Measurements from ENCODE around the gene GPR21.

The GPR21 gene

DNA sequence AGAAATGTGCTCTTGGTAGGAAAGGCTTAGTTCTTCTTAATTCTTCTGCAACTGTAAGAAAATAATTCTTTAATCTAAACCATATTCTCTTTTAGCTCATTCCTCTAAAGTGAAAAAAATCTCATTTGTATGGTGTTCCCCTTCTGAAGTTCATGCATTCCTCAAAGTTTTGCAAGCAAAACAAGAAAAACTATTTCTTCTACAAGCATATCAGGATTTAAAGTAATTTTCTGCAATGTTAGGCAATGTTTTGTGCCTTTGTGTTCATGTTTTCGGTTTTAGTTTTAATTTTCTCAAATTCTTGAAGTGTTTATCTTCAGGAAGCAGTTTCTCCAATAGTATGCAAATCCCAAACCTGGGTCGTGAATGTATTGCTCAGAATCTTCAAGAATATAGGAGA, 12.7 kb upstream of the GPR21 start:
- no CpG with 5 or more reads among the region's 2 CpGs for WGBS

GRCh38 chr9:123026425-123026824, 7.0 kb upstream of the GPR21 start:
- Histone ChIP-seq H3K14ac (ENCODE audit: low read length in 2 of 2) (no peak overlapping the region), H2BK12ac (ENCODE audit: low read length in 2 of 2) (no peak overlapping the region), H3K4ac (ENCODE audit: low read depth in 1 of 2, low read length in 2 of 2) (no peak overlapping the region), H4K8ac (ENCODE audit: low read length) (no peak overlapping the region), H3K79me1 (replicated peaks; ENCODE audit: low read length, poor library complexity, severe bottlenecking) (peaks cover 8% of the 10 kb centered on the region), H3K27ac (ENCODE audit: low read length, poor library complexity, severe bottlenecking) (no peak overlapping the region), H2BK120ac (ENCODE audit: low read depth, low read length) (no peak overlapping the region), H3K23ac (ENCODE audit: low read length in 2 of 2) (no peak overlapping the region), H3K9ac (ENCODE audit: low read length) (no peak overlapping the region), H2AK5ac (ENCODE audit: low read length, severe bottlenecking) (no peak overlapping the region), H2AFZ (ENCODE audit: low read depth, low read length) (no peak overlapping the region), H3K9me3 (ENCODE audit: control insufficient read depth, low read length) (no peaks in the 10 kb centered on the region), H4K91ac (ENCODE audit: low read length) (no peak overlapping the region), H2BK5ac (ENCODE audit: low read depth, low read length, poor library complexity, severe bottlenecking) (no peak overlapping the region), H3K4me2 (ENCODE audit: low read length, poor library complexity, severe bottlenecking) (no peak overlapping the region), H3K4me1 (ENCODE audit: control insufficient read depth, insufficient read depth, low read depth, low read length) (peaks cover 1% of the 10 kb centered on the region), H3K18ac (ENCODE audit: low read depth in 1 of 2, low read length in 2 of 2) (no peak overlapping the region), H3K27me3 (ENCODE audit: control insufficient read depth in 1 of 2, insufficient read depth in 1 of 2, low read length in 2 of 2) (no peaks in the 10 kb centered on the region), H2BK15ac (ENCODE audit: low read depth, poor library complexity, severe bottlenecking) (no peak overlapping the region), H3K4me3 (ENCODE audit: insufficient read depth in 1 of 2, low read depth in 1 of 2, low read length in 2 of 2) (no peak overlapping the region), H3K36me3 (ENCODE audit: control insufficient read depth in 1 of 2, insufficient read depth in 2 of 2, low read depth in 1 of 2, low read length in 2 of 2) (peaks cover 6 to 66% of the 10 kb centered on the region in 2 experiments)
- no peak for DNase-seq
- 100% methylated on average over 1 of the region's 1 CpG for WGBS

More for the DNA sequence above, 12.7 kb upstream of the GPR21 start:
- no peak overlapping the region for H3K4me3 ChIP-seq (ENCODE audit: insufficient read depth in 1 of 2, low read depth in 1 of 2, low read length in 2 of 2)
- no peak overlapping the region for H2BK5ac ChIP-seq (ENCODE audit: low read depth, low read length, poor library complexity, severe bottlenecking)
- H2AFZ ChIP-seq (ENCODE audit: low read depth, low read length), result no peak overlapping the region
- no peak overlapping the region for H3K4ac ChIP-seq (ENCODE audit: low read depth in 1 of 2, low read length in 2 of 2)
- no peak overlapping the region for H4K91ac ChIP-seq (ENCODE audit: low read length)
- H3K4me1 ChIP-seq (ENCODE audit: control insufficient read depth, insufficient read depth, low read depth, low read length), result peaks cover 2% of the 10 kb centered on the region
- H3K4me2 ChIP-seq (ENCODE audit: low read length, poor library complexity, severe bottlenecking), result no peak overlapping the region
- H4K8ac ChIP-seq (ENCODE audit: low read length), result no peak overlapping the region
- no peak overlapping the region for H3K14ac ChIP-seq (ENCODE audit: low read length in 2 of 2)
- H3K79me1 ChIP-seq (replicated peaks; ENCODE audit: low read length, poor library complexity, severe bottlenecking), result peaks cover 2% of the 10 kb centered on the region
- no peak overlapping the region for H2BK120ac ChIP-seq (ENCODE audit: low read depth, low read length)
- no peaks in the 10 kb centered on the region for H3K9me3 ChIP-seq (ENCODE audit: control insufficient read depth, low read length)
- H2BK15ac ChIP-seq (ENCODE audit: low read depth, poor library complexity, severe bottlenecking), result no peak overlapping the region
- H2BK12ac ChIP-seq (ENCODE audit: low read length in 2 of 2), result no peak overlapping the region
- H2AK5ac ChIP-seq (ENCODE audit: low read length, severe bottlenecking), result no peak overlapping the region
- no peak for DNase-seq
- peaks cover 11 to 79% of the 10 kb centered on the region in 2 experiments for H3K36me3 ChIP-seq (ENCODE audit: control insufficient read depth in 1 of 2, insufficient read depth in 2 of 2, low read depth in 1 of 2, low read length in 2 of 2)
- no peak overlapping the region for H3K23ac ChIP-seq (ENCODE audit: low read length in 2 of 2)
- no peak overlapping the region for H3K27ac ChIP-seq (ENCODE audit: low read length, poor library complexity, severe bottlenecking)
- no peak overlapping the region for H3K9ac ChIP-seq (ENCODE audit: low read length)
- H3K27me3 ChIP-seq (ENCODE audit: control insufficient read depth in 1 of 2, insufficient read depth in 1 of 2, low read length in 2 of 2), result no peaks in the 10 kb centered on the region
- H3K18ac ChIP-seq (ENCODE audit: low read depth in 1 of 2, low read length in 2 of 2), result no peak overlapping the region

- H3K9me3 ChIP-seq (ENCODE audit: control insufficient read depth, low read length), result no peaks in the 10 kb centered on the region
- H3K4me3 ChIP-seq (ENCODE audit: insufficient read depth in 1 of 2, low read depth in 1 of 2, low read length in 2 of 2), result no peak overlapping the region
- H3K4ac ChIP-seq (ENCODE audit: low read depth in 1 of 2, low read length in 2 of 2), result no peak overlapping the region
- no peak overlapping the region for H3K23ac ChIP-seq (ENCODE audit: low read length in 2 of 2)
- H3K79me1 ChIP-seq (replicated peaks; ENCODE audit: low read length, poor library complexity, severe bottlenecking), result peaks cover 8% of the 10 kb centered on the region
- no peak overlapping the region for H3K14ac ChIP-seq (ENCODE audit: low read length in 2 of 2)
- no peak overlapping the region for H2BK5ac ChIP-seq (ENCODE audit: low read depth, low read length, poor library complexity, severe bottlenecking)
- H2AK5ac ChIP-seq (ENCODE audit: low read length, severe bottlenecking), result no peak overlapping the region
- peaks cover 1% of the 10 kb centered on the region for H3K4me1 ChIP-seq (ENCODE audit: control insufficient read depth, insufficient read depth, low read depth, low read length)
- peak overlapping the region in 1 of 2 experiments; percentile 8 for H3K18ac ChIP-seq (ENCODE audit: low read depth in 1 of 2, low read length in 2 of 2)
- peaks cover 6 to 60% of the 10 kb centered on the region in 2 experiments for H3K36me3 ChIP-seq (ENCODE audit: control insufficient read depth in 1 of 2, insufficient read depth in 2 of 2, low read depth in 1 of 2, low read length in 2 of 2)
- H3K4me2 ChIP-seq (ENCODE audit: low read length, poor library complexity, severe bottlenecking), result no peak overlapping the region
- no peak for DNase-seq
- H3K27ac ChIP-seq (ENCODE audit: low read length, poor library complexity, severe bottlenecking), result no peak overlapping the region
- H2BK15ac ChIP-seq (ENCODE audit: low read depth, poor library complexity, severe bottlenecking), result no peak overlapping the region
- no peak overlapping the region for H3K9ac ChIP-seq (ENCODE audit: low read length)
- no peak overlapping the region for H2BK12ac ChIP-seq (ENCODE audit: low read length in 2 of 2)
- 50% methylated on average over 2 of the region's 3 CpGs for WGBS
- H4K91ac ChIP-seq (ENCODE audit: low read length), result no peak overlapping the region
- no peaks in the 10 kb centered on the region for H3K27me3 ChIP-seq (ENCODE audit: control insufficient read depth in 1 of 2, insufficient read depth in 1 of 2, low read length in 2 of 2)
- H4K8ac ChIP-seq (ENCODE audit: low read length), result no peak overlapping the region
- H2AFZ ChIP-seq (ENCODE audit: low read depth, low read length), result no peak overlapping the region
- H2BK120ac ChIP-seq (ENCODE audit: low read depth, low read length), result no peak overlapping the region
Observed at GRCh38 chr9:123027517-123027916, 6.0 kb upstream of the GPR21 start.

- Histone ChIP-seq H3K23ac (ENCODE audit: low read length in 2 of 2) (no peak overlapping the region), H3K79me1 (replicated peaks; ENCODE audit: low read length, poor library complexity, severe bottlenecking) (peaks cover 8% of the 10 kb centered on the region), H3K18ac (ENCODE audit: low read depth in 1 of 2, low read length in 2 of 2) (no peak overlapping the region), H2AFZ (ENCODE audit: low read depth, low read length) (no peak overlapping the region), H2BK120ac (ENCODE audit: low read depth, low read length) (no peak overlapping the region), H3K4me1 (ENCODE audit: control insufficient read depth, insufficient read depth, low read depth, low read length) (peaks cover 1% of the 10 kb centered on the region), H4K91ac (ENCODE audit: low read length) (no peak overlapping the region), H4K8ac (ENCODE audit: low read length) (no peak overlapping the region), H3K14ac (ENCODE audit: low read length in 2 of 2) (no peak overlapping the region), H3K36me3 (ENCODE audit: control insufficient read depth in 1 of 2, insufficient read depth in 2 of 2, low read depth in 1 of 2, low read length in 2 of 2) (peaks cover 4 to 57% of the 10 kb centered on the region in 2 experiments), H3K4ac (ENCODE audit: low read depth in 1 of 2, low read length in 2 of 2) (no peak overlapping the region), H3K9ac (ENCODE audit: low read length) (no peak overlapping the region), H2BK15ac (ENCODE audit: low read depth, poor library complexity, severe bottlenecking) (no peak overlapping the region), H2AK5ac (ENCODE audit: low read length, severe bottlenecking) (no peak overlapping the region), H3K27me3 (ENCODE audit: control insufficient read depth in 1 of 2, insufficient read depth in 1 of 2, low read length in 2 of 2) (no peaks in the 10 kb centered on the region), H3K4me3 (ENCODE audit: insufficient read depth in 1 of 2, low read depth in 1 of 2, low read length in 2 of 2) (no peak overlapping the region), H3K9me3 (ENCODE audit: control insufficient read depth, low read length) (no peaks in the 10 kb centered on the region), H3K4me2 (ENCODE audit: low read length, poor library complexity, severe bottlenecking) (no peak overlapping the region), H2BK12ac (ENCODE audit: low read length in 2 of 2) (no peak overlapping the region), H3K27ac (ENCODE audit: low read length, poor library complexity, severe bottlenecking) (no peak overlapping the region), H2BK5ac (ENCODE audit: low read depth, low read length, poor library complexity, severe bottlenecking) (no peak overlapping the region)
- no peak for DNase-seq
Observed at GRCh38 chr9:123028136-123028535, 5.3 kb upstream of the GPR21 start.

Data from mesenchymal stem cell (in vitro differentiated cells and primary cell).